T-helper 2 cell (primary cell): ENCODE results near the gene KRTAP10-3.
"Not testable (repeated sequence)": the region's sequence is repeated elsewhere in the genome, so short reads cannot be mapped to it uniquely, and the experiment has no call there.

Experiments
- DNase-seq, 5 experiments: peaks; one replicate each; pipeline versions ENCODE4 v3.0.0 to v3.0.0-alpha.2; 2012 to 2022

Gene KRTAP10-3

DNA sequence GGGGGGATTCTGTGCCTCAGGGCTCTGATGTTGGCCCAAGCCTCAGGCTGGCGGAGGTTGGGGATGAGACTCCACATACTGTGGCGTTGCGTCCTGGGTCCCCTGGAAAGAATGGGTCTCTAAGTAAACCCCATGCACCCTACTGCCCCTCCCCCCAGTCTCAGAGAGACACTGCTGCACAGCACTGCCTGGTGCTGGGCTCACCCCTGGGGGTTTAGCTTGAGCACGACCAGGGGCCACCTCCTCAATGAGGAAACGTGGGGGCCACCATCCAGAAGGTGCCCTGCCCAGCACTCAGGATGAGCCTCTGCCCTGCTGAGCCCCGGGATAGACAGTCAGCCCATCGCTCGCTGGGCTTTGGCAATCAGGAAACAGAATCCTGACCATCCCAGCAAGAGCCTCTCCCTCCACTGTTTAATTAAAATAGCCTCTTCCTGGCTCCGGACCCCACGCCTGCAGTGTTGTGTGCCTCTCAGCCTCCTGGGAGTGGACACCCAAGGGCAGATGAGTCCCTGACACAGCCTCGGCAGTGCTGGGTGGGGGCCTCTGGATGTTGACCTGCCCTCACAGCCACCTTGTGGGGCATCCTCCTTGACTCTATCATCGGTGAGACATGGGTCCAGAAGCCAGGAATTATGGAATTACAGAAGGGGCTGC, 11.4 kb upstream of the KRTAP10-3 start:
- no peak for DNase-seq

DNA sequence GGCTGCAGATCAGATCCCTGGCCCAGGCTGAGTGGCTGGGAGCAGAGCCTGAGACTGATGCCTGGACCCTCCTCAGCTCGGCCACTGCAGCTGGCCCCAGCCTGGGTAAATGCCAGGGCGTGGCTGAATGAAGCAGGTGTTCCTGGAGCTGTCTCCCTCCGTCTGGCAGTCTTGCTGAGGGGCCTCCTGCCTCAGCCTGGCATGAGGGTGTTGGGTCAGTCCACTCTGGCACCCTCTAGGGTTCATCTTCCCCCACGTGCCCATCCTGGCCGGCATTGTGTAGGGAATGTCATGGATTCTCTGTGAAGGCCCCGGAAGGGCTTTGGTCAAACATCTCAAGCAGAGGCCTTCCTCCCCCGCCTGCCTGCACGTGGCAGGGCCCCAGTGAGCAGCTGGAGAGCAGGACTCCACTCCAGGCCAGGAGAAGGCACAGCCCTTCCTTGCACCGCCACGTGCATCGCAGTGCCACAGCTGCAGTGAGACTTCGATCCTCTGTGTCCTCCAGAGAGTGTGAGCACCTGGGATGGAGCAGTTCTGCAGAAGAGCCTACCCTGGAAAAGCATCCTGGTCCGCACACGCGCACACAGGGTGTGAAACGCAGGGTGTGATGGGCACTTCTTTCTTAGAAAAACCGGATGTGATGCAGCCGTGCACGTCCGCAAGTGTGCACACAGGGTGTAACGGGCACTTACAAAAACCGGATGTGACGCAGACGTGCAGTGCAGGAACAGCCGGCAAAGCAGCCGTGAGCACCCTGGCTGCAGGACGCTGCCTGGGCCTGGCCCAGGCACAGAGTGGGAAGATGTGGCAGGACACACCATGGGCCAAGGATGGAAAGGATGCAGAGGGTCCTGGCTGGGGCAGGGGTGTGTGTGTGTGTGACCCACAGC, 10.3 kb upstream of the KRTAP10-3 start:
- no peak for DNase-seq

DNA sequence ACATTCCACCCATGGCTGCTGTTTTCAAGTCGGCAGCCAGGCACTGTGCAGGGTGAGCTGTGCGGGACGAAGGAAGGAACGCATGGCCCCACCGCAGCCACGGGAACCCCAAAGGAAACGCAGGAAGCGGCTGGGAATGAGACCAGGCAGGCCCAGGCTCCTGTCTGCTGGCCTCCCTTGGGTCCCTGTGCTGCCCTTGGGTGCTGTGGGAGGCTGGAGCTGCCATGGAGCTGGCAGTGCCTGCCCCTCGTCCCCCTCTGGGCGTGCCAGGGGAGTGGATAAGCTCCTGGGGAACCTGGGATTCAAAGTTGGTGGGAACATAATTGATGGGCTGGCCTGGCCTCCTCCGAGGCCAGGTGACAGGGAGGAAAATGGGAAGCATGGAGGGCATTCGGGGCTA, 9.7 kb upstream of the KRTAP10-3 start:
- no peak for DNase-seq

DNA sequence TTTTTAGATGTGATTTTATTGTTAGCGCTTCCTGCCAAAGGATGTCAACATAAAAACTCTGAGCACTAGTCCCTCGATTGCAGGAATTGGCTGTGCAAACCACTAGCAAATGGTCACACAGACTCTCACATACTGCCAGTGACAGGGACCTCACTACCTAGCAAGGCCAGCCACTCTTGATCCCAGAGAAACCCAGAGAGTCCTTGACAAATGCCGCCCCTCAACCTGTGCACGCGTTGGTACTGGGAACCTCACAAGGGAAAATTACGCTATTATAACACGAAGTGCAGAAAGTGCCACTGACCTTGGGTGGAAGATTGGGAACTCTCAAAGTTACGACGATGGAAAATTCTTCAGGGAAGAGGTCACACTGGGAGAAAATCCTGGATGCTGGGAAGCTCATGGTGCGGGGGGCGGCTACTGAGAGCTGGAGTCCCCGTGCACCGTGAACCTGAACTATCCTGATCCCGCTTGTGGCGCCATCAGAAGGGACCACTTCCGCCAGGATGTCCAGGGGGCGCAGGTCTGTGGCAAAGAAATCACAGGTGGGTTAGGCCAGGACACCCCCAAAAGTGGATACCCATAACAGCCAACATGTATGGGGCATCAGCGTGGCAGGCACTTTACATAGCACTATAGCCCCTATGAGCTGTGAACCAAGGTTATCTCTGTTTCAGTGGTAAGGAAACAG, 9.0 kb upstream of the KRTAP10-3 start:
- no peak for DNase-seq

DNA sequence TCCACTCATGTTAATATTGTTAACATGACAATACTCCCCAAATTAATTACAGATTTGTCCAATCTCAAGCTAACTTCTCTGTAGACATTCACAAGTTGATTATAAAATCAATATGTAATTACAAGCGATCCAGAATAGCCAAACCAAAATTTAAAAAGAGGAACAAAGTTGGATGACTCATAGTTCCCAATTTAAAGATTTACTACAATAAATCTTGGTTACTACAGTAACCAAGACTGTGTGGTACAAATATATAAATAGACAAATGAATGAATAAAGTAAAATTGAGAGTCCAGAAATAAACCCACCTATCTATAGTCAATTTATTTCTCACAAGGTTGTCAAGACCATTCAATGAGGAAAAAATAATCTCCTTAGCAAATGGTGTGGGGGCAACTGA, 7.8 kb upstream of the KRTAP10-3 start:
- no peak for DNase-seq

DNA sequence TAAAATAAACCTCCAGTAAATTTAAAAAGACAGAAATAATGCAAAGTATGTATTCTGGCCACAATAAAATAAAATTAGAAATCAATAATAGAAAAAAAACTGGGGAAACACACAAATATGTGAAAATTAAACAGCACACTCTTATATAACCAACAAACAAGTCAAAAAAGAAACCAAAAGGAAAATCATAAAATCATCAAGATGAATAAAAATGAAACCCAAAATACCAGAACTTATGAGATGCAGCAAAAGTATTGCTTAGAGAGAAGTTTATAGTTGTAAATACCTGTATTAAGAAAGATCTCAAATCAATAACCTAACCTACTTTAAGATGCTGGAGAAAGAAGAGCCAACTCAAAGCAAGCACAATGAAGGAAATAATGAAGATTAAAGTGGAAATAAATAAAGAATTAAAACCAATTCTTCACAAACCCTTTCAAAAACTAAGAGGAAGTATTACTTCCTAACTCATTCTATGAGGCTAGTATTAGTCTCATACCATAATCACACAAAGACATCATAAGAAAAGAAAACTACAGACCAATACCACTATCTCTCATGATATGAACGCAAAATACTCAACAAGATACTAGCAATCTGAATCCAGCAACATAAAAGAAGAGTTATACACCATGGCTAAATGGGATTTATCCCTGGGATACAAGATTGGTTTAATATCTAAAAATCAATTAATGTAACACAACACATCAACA, 6.4 kb upstream of the KRTAP10-3 start:
- no peak for DNase-seq

DNA sequence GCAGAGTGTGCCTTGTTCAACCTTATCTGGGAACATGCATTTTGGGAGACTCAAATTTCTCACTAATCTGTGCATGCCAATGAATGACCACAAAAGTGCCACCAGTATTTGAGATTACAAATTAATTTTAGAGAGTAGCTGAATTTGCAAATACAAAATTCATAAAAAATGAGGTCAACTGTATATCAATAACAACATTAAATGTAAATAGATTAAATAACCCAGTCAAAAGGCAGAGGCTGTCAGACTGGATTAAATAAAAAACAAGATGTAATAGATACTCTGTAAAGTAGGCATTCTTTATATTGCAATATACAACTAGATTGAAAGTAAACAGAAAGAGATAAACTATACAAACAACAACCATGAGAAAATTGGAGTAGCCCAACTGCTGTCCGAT, 5.5 kb upstream of the KRTAP10-3 start:
- no peak for DNase-seq

DNA sequence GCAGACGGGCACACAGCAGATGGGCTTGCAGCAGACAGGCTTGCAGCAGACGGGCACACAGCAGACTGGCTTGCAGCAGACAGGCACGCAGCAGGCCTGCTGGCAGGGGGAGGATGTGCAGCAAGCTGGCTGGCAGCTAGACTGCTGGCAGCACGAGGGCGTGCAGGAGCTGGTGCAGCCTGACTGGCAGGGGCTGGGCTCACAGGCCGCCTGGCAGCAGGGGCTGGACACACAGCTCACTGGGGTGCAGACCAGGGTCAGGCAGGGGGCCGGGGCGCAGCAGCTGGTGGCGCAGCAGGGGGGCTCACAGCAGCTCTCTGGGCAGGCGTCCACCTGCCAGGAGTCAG, 293 bp downstream of the KRTAP10-3 start:
- DNase-seq, result not testable (repeated sequence)

DNA sequence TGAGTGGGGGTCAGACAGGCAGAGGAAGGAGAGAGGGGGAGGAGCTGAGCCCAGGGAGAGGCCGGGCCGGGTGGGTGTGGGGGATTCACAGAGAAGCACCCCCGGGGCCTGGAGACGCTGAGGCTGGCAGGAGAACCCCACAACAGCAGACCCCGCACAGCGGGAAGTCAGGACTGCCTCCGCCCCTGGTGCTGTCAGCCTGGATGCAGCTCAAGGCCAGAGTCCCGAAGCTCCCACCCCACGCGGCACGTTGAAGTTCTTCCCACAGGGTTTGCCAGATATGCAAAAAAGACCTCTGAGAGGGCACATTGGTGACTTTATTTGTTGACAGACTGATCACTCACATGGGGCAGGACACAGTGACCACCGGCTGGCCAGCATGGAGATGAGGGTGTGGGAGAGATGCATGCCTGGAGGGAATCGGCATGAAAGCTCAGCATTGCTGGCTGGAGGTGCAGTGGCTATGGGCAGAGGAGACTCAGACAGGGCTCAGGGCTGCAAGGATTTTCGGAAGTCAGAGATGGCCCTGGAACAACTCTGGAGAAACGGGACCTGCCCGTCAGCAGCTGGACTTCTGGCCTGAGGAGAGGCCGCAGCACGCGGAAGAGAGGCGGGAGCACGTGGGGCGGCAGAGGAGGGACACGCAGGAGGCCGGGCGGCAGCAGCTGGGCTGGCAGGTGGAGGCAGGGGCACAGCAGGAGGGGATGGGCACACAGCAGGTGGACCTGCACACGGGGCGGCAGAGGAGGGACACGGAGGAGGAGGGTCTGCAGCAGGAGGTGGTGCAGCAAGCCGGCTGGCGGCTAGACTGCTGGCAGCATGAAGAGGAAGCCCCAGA, 885 bp downstream of the KRTAP10-3 start:
- DNase-seq, result no peak

DNA sequence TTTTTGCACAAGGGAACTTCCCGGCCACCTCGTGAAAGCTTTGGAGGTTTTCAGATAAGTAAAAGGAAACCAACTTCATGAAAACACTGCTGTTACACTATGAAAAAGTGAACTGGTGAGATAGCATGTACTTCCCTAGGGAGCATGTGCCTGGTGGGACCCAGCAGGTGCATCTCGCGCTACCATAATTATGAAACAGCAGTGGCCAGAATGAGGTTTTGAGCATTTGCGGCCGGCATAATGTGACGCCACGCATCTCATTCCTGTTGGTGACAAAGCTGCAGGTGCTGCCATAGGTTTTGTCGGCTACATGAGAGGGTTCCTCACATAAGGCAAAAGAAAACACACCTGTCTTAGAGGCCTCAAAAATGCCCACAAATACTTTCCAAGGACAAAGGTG, 1.7 kb downstream of the KRTAP10-3 start:
- DNase-seq, result no peak

DNA sequence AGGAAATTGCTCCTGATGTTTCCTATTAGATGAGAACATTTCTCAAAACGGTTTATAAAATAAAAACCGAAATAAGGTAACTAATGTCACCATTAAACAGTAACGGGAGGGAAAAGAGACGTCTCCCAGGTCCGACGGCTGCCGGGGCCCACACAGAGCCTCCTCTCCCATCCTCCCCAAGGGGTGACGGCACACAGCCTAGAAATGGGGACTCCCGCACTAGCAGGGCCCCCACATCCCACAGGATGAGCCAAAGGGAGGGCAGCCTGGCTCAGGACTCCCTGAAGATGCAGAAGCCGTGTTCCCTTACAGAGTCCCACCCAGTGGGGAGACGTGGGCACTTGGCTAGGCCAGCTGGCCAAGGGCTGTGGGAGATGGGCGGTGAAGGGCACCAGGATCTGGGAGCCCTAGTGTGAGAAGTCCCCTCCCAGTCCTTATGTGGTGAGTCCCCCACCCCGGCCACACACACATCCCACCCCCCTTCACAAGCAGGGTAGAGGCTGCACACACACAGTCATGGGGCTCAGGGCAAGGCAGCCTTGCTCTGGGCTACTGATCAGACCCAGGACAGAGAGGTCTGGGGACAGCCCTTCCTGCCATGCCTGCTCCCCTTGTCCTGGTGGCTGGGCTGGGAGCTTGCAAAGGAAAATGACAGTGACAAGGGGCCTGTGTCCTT, 3.3 kb downstream of the KRTAP10-3 start:
- no peak for DNase-seq

DNA sequence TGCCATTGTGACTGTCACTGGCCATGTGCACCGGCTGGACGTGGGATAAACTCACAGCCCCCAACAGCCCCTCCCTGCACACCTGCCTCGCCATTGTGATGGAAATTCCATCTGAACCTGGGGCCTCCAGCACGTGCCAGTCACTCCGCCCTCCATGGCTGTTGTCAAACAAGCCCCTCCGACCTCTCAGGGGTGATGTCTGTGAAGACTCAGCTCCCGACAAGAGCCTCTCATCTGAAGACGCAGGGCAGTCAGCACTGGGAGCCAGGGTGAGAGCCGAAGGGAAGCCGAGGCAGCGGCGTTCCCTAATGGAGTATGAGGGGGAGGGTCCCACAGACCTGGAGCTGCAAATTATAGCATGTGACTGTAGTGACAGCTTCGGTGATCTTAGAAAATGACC, 5.9 kb downstream of the KRTAP10-3 start:
- no peak for DNase-seq

DNA sequence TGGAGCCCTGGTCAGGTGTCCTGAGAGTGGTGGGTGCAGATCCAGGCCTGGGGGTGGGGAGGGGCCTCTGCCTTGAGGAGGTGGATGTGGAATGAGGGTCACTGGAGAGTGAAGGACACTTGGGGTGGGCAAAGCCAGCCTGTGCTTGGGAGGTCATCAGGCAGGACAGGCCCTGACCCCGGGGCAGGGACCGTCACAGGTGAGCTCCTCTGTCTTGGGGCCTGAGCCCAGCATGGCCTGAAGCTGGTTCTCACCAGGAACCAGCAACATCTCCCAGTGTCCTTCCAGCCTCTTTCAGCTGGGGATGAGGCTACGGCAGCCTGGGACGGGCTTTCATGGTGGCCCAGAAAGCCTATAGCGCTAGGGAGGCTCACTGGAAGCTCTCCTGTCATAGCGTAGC, 6.5 kb downstream of the KRTAP10-3 start:
- no peak for DNase-seq

DNA sequence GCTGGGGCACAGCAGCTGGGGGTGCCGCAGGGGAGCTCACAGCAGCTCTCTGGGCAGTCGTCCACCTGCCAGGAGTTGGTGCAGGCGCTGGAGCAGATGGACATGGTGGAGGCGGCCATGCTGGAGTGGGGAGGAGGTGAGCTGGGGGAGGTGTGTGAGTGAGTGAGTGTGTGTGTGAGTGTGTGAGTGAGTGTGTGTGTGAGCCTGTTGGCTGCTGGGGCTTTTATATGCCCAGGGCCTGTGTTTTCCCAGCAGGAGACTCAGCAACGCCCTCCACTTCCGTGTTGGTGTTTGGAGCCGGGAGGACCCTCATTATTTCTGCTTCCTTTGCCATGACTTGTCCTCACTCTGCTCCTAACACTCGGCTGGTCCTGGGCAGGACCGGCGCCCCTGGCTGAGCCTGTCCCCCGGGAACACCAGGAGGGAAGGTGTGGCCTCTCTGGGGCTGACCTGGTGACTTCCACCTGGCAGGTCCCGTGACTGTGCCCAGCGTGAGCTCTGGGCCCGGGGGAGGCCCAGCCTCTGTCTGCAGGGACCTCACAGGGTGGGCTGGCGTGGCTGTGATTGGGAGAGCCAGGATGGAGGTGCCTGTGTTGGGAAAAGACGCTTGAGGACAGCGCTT, 7.1 kb downstream of the KRTAP10-3 start, which contains the start of gene KRTAP10-2:
Gene KRTAP10-2, minus strand, starts transcription at position 166 of the 622 bp plus-strand sequence. Its CDS starts 47 bp downstream, at position 119.
- DNase-seq, result no peak

DNA sequence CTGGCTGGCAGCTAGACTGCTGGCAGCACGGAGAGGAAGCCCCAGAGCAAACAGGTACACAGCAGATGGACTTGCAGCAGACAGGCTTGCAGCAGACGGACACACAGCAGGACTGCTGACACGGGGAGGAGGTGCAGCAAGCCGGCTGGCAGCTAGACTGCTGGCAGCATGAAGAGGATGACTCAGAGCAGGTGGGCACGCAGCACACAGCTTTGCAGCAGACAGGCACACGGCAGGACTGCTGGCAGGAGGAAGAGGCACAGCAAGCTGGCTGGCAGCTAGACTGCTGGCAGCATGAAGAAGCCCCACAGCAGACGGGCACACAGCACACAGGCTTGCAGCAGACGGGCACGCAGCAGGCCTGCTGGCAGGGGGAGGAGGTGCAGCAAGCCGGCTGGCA, 7.8 kb downstream of the KRTAP10-3 start:
- DNase-seq, result no peak

DNA sequence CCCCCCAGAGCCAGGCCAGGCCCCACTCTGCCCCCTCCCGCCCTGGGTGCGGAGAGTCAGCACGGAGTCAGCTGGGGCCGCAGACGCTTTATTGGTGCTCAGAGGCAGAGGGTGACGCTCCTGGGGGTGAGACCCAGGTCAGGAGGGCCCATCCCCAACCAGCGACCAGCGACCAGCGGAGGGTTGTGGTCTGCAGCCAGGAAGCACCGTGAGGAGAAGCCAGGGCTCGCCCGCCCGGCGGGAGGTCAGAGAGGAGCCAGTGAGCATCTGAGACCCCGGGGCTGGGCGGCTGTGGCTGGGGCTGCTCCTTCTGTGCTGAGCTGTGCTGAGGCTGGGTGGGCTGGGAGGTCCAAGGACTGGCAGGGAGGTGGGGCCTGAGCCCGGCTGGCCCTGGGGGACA, 8.3 kb downstream of the KRTAP10-3 start:
- not testable (repeated sequence) for DNase-seq

DNA sequence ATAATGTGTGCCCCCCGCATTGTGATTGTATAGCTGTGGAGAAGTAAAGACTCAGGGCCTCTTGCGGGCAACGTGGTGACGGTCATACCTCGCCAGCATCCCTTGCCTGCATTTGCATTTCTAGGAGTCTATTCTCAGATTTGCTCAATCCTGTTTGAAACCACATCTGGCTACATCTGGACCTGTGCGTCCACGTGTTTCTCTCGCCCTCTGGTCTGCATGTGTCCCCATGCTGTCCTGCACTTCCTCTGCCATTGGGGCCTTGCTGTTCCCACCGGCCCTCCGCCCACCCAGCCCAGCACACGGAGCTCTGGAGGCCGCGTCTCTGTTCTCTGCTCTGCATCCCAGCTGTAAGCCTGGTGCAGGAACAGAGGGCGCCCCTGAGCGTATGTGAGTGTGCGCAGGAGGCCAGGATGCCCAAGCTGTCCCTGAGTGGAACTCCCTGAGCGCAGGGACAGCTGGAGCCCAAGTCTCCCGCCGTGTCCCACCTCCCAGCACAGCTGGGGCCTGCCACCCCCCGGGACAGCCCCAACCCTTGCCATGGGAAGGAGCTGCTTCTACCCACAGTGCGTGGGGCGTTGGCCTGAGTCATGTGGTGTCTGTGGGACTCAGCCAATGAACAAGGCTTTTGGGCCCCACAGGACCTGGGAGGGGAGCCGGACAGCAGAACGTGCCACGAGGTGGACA, 8.9 kb downstream of the KRTAP10-3 start:
- DNase-seq, result no peak

DNA sequence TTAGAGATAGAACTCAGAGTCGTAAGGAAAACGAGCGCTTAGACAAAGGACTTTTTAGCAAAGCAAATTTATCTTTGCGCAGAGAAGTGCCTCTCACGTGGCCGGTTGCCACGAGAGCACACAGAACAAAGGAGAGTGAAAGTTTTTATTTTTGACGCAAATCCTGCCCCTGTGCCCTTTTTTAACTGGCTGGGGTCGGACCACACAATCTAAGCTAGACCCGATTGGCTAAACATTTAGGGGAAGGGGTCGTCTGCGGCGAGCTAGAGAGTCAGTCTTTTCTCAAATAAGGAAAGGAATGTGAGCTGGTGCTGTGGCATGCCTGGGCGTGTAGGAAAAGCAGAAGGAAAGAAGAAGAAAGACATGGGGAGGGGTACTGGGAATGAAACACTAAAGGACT, 9.7 kb downstream of the KRTAP10-3 start:
- DNase-seq, result no peak

DNA sequence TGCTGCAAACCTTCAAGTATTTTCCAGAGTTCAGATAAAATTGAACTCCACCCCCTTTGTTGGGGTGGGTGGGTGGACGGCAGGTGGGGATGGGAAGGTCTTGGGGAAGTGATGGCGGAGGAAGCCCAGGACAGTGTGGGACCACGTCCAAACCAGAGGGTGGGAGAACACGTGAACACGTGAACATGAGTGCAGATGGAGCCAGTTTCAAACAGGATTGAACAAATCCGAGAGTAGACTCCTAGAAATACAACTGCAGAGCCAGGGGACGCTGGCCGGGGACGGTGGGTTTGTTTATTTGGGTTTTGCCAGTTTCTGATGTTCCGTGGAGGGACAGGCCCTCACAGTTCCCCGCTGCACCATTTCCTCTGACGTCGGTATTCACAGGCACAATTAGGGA, 10.2 kb downstream of the KRTAP10-3 start:
- no peak for DNase-seq

DNA sequence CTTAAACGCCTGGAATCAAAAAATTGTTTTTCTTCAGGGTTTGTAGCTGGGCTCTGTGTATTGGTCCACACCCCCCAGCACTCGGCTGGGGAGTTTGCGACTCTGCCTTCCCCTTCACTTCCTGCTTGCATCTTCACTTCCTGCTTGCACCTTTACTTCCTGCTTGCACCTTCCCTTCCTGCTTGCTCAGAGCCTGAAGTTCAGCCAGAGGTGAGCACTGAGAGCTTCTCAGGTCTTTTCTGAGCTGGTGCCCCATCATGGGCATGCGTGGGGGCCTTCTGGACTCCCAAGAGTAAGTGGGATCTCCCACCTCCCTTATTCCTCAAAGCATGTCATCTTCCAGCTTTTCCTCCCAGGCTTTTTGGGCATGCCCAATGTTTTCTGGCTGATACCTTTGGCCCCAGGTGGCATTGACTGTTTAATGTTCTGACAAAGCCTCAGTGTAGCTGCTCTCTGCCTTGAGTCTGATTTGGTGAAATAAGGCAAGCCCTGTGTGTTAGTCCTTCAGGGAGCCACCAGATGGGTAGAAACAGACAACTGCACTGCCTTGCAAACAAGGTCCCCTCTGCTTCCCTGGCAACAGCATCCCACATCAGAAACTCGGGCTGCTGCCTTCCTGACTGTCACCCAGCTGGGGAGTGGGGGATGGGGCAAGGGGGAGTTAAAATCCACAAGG, 10.8 kb downstream of the KRTAP10-3 start:
- peak in 2 of 5 experiments; percentile 32 to 64 for DNase-seq
